Measurements from ENCODE around the gene DYNC2H1.
"Not testable (repeated sequence)": the region's sequence is repeated elsewhere in the genome, so short reads cannot be mapped to it uniquely, and the experiment has no call there.

GRCh38 chr11:103141986-103142385, 32.8 kb downstream of the DYNC2H1 start:
- TF ChIP-seq USF1 (CRISPR knock-in tag; IDR thresholded peaks at IDR 0.05); CTCF (IDR thresholded peaks at IDR 0.05); CREB1 (CRISPR knock-in tag; IDR thresholded peaks at IDR 0.05); ZBTB21 (CRISPR knock-in tag; IDR thresholded peaks at IDR 0.05; ENCODE audit: borderline replicate concordance); MAX (CRISPR knock-in tag; IDR thresholded peaks at IDR 0.05); ZNF281 (CRISPR knock-in tag; IDR thresholded peaks at IDR 0.05); ELF4 (CRISPR knock-in tag; IDR thresholded peaks at IDR 0.05; ENCODE audit: low read depth); IRF1 (CRISPR knock-in tag; IDR thresholded peaks at IDR 0.05); TEAD4 (CRISPR knock-in tag; IDR thresholded peaks at IDR 0.05); ZNF219 (CRISPR knock-in tag; IDR thresholded peaks at IDR 0.05; ENCODE audit: borderline replicate concordance); TP53 (CRISPR knock-in tag; IDR thresholded peaks at IDR 0.05); ATF3 (CRISPR knock-in tag; conservative IDR thresholded peaks at IDR 0.05): not testable (repeated sequence)

Data from WTC11 (cell line).